ENCODE data around the gene BABAM1. TPM values are rescaled to one million over a fixed set of nuclear protein-coding genes. Genes with fewer than 3 reads are reported as not detected.
A peak's percentile ranks its signal among the peaks of the same experiment; 100 is the strongest.

BABAM1 gene
- total RNA-seq, 1 experiment from 2014 or later = 93.3 TPM

DNA sequence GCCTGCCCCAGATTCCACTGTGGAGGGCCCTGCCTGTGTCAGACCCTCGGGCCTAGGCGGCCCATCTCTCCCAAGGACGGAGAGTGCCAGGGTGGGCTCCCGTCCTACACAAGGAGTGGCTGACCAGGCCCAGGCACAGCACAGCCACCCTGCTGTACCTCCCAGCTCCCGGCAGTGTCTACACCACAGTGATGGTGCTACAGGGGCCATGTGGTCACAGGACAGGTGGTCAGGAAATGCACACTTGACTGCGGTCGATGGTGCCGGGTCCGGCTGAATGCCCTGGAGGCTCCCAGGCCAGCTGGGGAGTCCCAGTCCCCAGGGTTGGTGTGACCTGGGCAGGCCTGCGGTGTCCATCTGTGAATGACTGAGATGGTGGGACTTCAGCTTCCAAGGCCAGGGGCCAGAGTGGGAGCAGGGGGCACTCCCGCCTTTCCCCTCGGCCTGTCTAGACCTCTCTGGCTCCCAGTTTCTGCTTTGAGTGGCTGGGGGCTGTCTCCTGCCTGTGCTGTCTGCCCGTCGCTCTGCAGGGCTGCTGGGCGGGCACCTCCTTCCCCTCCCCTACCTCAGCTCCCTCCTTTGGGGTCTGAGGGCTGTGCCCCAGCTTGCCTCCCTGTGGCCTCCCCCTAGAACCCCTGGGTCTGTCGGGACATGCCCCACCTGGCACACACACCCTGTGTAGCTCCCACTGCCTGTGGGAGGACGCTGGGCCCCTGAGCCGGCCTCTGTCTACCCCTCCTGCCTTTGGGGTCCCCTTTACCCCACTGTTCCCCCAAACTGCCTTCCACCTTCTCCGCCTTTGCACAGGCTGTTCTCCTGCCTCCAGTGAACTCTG lies 54.6 kb downstream of the BABAM1 start:
- Histone ChIP-seq H2AFZ (ENCODE audit: low read depth, low read length, poor library complexity, severe bottlenecking) (no peak overlapping the region), H3K4me1 (ENCODE audit: control insufficient read depth in 1 of 2, insufficient read depth in 2 of 2, low read length in 2 of 2) (peaks cover 11 to 14% of the 10 kb centered on the region in 2 experiments), H3K4me3 (replicated peaks in 1 of 2; ENCODE audit: low read depth in 1 of 2, low read length in 2 of 2) (no peak overlapping the region), H3K79me2 (ENCODE audit: insufficient read depth, low read length) (no peaks in the 10 kb centered on the region; the same call in 1 of the 2 replicates), H3K36me3 (ENCODE audit: control insufficient read depth in 1 of 2, insufficient read depth in 2 of 2, low read length in 2 of 2) (peaks cover 11 to 12% of the 10 kb centered on the region in 2 experiments; a peak in 2 of 4 replicates), H3K9me2 (ENCODE audit: insufficient read depth) (no peaks in the 10 kb centered on the region), H3K27ac (ENCODE audit: low read depth, low read length) (peak overlapping the region; percentile 22; the same call in 1 of the 2 replicates), H3K4me2 (ENCODE audit: low read length) (no peak overlapping the region), H4K20me1 (ENCODE audit: insufficient read depth) (no peaks in the 10 kb centered on the region), H3K27me3 (ENCODE audit: insufficient read depth, low read length) (no peaks in the 10 kb centered on the region), H3K9me3 (ENCODE audit: control insufficient read depth in 1 of 2, insufficient read depth in 1 of 2, low read depth in 1 of 2, low read length in 2 of 2) (no peaks in the 10 kb centered on the region), H3K9ac (ENCODE audit: low read length) (no peak overlapping the region)
- ChIA-PET POLR2A (no interaction called here), RAD21 (ENCODE audit: low non-redundant PET in 1 of 2, low total read pairs in 2 of 2, uncharacterized antibody in 2 of 2, unreplicated experiment in 2 of 2) (no interaction called here), CTCF (no interaction called here)
- no peak for ATAC-seq
- DNase-seq (ENCODE audit: low read depth, low spot score) = no peak
- no peak for TF ChIP-seq SIN3A (IDR thresholded peaks at IDR 0.05; ENCODE audit: low read depth)
- intact Hi-C loops (cut with micrococcal nuclease) = no loop called here
- no TSS peak for BruUV-seq (replicated peaks)

DNA sequence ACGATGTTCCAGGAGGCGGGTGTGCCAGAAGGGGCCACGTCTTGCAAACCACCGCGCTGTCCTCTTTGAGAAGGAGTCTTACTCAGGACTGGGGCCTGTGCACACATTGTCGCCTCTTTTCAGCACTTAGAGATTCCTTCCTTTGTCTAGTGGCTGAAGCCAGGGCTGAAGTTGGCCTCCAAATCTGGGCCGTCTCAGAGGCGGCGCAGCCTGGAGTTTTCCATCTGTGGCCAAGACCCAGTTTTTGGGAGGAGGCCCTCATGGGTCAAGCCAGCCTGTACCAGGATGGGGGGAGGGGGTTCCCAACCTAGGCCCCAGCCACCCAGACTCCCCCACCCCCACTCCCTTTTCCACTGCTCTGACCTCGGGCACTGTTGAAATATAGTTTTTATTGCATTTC lies 55.6 kb downstream of the BABAM1 start:
- POLR2A ChIA-PET = no interaction called here
- H3K36me3 ChIP-seq (ENCODE audit: control insufficient read depth in 1 of 2, insufficient read depth in 2 of 2, low read length in 2 of 2) = peaks cover 11 to 12% of the 10 kb centered on the region in 2 experiments; a peak in 2 of 4 replicates

More for the DNA sequence above, 55.6 kb downstream of the BABAM1 start:
- H2AFZ ChIP-seq (ENCODE audit: low read depth, low read length, poor library complexity, severe bottlenecking) = no peak overlapping the region
- ChIA-PET RAD21 (ENCODE audit: low non-redundant PET in 1 of 2, low total read pairs in 2 of 2, uncharacterized antibody in 2 of 2, unreplicated experiment in 2 of 2) (no interaction called here), CTCF (no interaction called here)
- ATAC-seq (no peak), DNase-seq (ENCODE audit: low read depth, low spot score) (no peak)
- no peak overlapping the region for H3K9ac ChIP-seq (ENCODE audit: low read length)
- H3K4me3 ChIP-seq (replicated peaks in 1 of 2; ENCODE audit: low read depth in 1 of 2, low read length in 2 of 2) = no peak overlapping the region
- H3K27me3 ChIP-seq (ENCODE audit: insufficient read depth, low read length) = no peaks in the 10 kb centered on the region
- H3K27ac ChIP-seq (ENCODE audit: low read depth, low read length) = no peak overlapping the region
- intact Hi-C loops (cut with micrococcal nuclease) = no loop called here
- H4K20me1 ChIP-seq (ENCODE audit: insufficient read depth) = no peaks in the 10 kb centered on the region
- H3K4me1 ChIP-seq (ENCODE audit: control insufficient read depth in 1 of 2, insufficient read depth in 2 of 2, low read length in 2 of 2) = peaks cover 9 to 13% of the 10 kb centered on the region in 2 experiments
- no peaks in the 10 kb centered on the region for H3K9me2 ChIP-seq (ENCODE audit: insufficient read depth)
- H3K4me2 ChIP-seq (ENCODE audit: low read length) = no peak overlapping the region
- BruUV-seq (replicated peaks) = no TSS peak
- TF ChIP-seq CBX3 (IDR thresholded peaks at IDR 0.05; ENCODE audit: low read depth) (no peak), JUND (IDR thresholded peaks at IDR 0.05) (no peak), FOSL1 (IDR thresholded peaks at IDR 0.05; ENCODE audit: low read depth) (no peak), RAD21 (IDR thresholded peaks at IDR 0.05; ENCODE audit: low read depth) (no peak), EZH2phosphoT487 (IDR thresholded peaks at IDR 0.05; ENCODE audit: borderline replicate concordance) (no peak), SRF (IDR thresholded peaks at IDR 0.05; ENCODE audit: low read depth) (no peak), YY1 (IDR thresholded peaks at IDR 0.05; ENCODE audit: extremely low read depth, insufficient replicate concordance, low read depth, low read length) (no peak)
- TF ChIP-seq, protein P1, sequence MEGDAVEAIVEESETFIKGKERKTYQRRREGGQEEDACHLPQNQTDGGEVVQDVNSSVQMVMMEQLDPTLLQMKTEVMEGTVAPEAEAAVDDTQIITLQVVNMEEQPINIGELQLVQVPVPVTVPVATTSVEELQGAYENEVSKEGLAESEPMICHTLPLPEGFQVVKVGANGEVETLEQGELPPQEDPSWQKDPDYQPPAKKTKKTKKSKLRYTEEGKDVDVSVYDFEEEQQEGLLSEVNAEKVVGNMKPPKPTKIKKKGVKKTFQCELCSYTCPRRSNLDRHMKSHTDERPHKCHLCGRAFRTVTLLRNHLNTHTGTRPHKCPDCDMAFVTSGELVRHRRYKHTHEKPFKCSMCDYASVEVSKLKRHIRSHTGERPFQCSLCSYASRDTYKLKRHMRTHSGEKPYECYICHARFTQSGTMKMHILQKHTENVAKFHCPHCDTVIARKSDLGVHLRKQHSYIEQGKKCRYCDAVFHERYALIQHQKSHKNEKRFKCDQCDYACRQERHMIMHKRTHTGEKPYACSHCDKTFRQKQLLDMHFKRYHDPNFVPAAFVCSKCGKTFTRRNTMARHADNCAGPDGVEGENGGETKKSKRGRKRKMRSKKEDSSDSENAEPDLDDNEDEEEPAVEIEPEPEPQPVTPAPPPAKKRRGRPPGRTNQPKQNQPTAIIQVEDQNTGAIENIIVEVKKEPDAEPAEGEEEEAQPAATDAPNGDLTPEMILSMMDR (IDR thresholded peaks at IDR 0.05 in 2 of 3, conservative IDR thresholded peaks at IDR 0.05 in 1 of 3; ENCODE audit: borderline replicate concordance in 1 of 3, insufficient read depth in 1 of 3, low read depth in 2 of 3, low read length in 2 of 3) = no peak
- TF ChIP-seq, protein P2, sequence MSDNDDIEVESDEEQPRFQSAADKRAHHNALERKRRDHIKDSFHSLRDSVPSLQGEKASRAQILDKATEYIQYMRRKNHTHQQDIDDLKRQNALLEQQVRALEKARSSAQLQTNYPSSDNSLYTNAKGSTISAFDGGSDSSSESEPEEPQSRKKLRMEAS (IDR thresholded peaks at IDR 0.05) = no peak
- no peaks in the 10 kb centered on the region; the same call in 1 of the 2 replicates for H3K79me2 ChIP-seq (ENCODE audit: insufficient read depth, low read length)
- no peaks in the 10 kb centered on the region for H3K9me3 ChIP-seq (ENCODE audit: control insufficient read depth in 1 of 2, insufficient read depth in 1 of 2, low read depth in 1 of 2, low read length in 2 of 2)
